ENCODE measurements around the gene RAI1. TPM values are rescaled to one million over a fixed set of nuclear protein-coding genes. Genes with fewer than 3 reads are reported as not detected.

The RAI1 gene
- total and polyA plus RNA-seq, 2 of the 8 experiments (the other 6 are each of a cell fraction or from before 2014, with no cell fraction given) = 0.39 to 1.2 TPM

- H3K56ac ChIP-seq (replicated peaks; ENCODE audit: insufficient read length, low read depth, low read length) = no peak overlapping the region
- no peak overlapping the region for H3K14ac ChIP-seq (ENCODE audit: insufficient read length)
- no peak overlapping the region for H2BK120ac ChIP-seq (replicated peaks; ENCODE audit: low read depth, low read length)
- peaks cover 2% of the 10 kb centered on the region for H3K23me2 ChIP-seq (ENCODE audit: low read depth, low read length)
- H4K91ac ChIP-seq (replicated peaks; ENCODE audit: insufficient read length, low read length) = no peak overlapping the region
- H3K79me1 ChIP-seq (ENCODE audit: low read depth, low read length) = peaks cover 31% of the 10 kb centered on the region
- H3K23ac ChIP-seq (ENCODE audit: insufficient read length) = no peak overlapping the region
- no peak overlapping the region for H3K18ac ChIP-seq (ENCODE audit: extremely low read depth, low read length)
- ChIA-PET POLR2A (ENCODE audit: partially characterized antibody) (interaction anchor here (1.1 to 24.7 kb wide), 3 partner anchors 10 to 18 kb away, joined by 4 to 532 read pairs (median 5); partner anchors contain the start of gene SREBF1), CTCF (ENCODE audit: partially characterized antibody) (interaction anchor here (0.8 to 18.1 kb wide), 7 partner anchors 7 to 100 kb away, joined by 3 to 375 read pairs (median 3); partner anchors contain the start of gene SREBF1)
- H3K79me2 ChIP-seq (ENCODE audit: control insufficient read depth in 1 of 2, insufficient read depth in 2 of 2, low read length in 2 of 2) = peaks cover 4 to 32% of the 10 kb centered on the region in 2 experiments; a peak in 3 of 4 replicates
- H3K9me3 ChIP-seq (ENCODE audit: insufficient read depth in 2 of 2, low read depth in 1 of 2, low read length in 1 of 2) = no peaks in the 10 kb centered on the region
- no peak overlapping the region for H2BK20ac ChIP-seq (ENCODE audit: low read length)
- H3K4me3 ChIP-seq (ENCODE audit: extremely low read depth in 1 of 4, insufficient read depth in 2 of 4, low read depth in 3 of 4, low read length in 4 of 4) = no peak overlapping the region
- H4K20me1 ChIP-seq (replicated peaks in 1 of 2; ENCODE audit: control insufficient read depth in 1 of 2, insufficient read depth in 2 of 2, low read length in 2 of 2) = peaks cover 36 to 54% of the 10 kb centered on the region in 2 experiments
- WGBS, 2 experiments (ENCODE audit: extremely low coverage in 1 of 2, insufficient coverage in 1 of 2, insufficient read length in 1 of 2, insufficient replicate concordance in 2 of 2, low coverage in 1 of 2, low lambda C conversion rate in 2 of 2, missing lambda C conversion rate in 1 of 2) = 89% methylated on average over 12 of the region's 12 CpGs; no CpG with 5 or more reads in 1 of the 2 experiments
- H2AFZ ChIP-seq (ENCODE audit: low read length) = no peak overlapping the region
- H3K27me3 ChIP-seq (replicated peaks in 1 of 4; ENCODE audit: control insufficient read depth in 3 of 4, extremely low read depth in 1 of 4, insufficient read depth in 3 of 4, low read length in 3 of 4) = no peaks in the 10 kb centered on the region; a peak in 1 of 7 replicates
- FAIRE-seq (no peak), DNase-seq (ENCODE audit: low read depth in 1 of 2, low spot score in 2 of 2) (no peak)
- H2BK5ac ChIP-seq (ENCODE audit: low read depth, low read length) = 0 out of 2 replicates have a peak overlapping the region, but pooled peaks have one; percentile 49
- TF ChIP-seq TAF1 (IDR thresholded peaks at IDR 0.05; ENCODE audit: low read depth, low read length) (no peak), GABPA (IDR thresholded peaks at IDR 0.05; ENCODE audit: borderline replicate concordance, insufficient read depth, low read length) (no peak), CBX8 (IDR thresholded peaks at IDR 0.05; ENCODE audit: borderline replicate concordance, low read depth, low read length) (no peak), BCL11A (IDR thresholded peaks at IDR 0.05; ENCODE audit: low read depth in 2 of 2, low read length in 2 of 2) (no peak)
- H3K9ac ChIP-seq (replicated peaks in 1 of 4; ENCODE audit: extremely low read depth in 1 of 4, low read depth in 3 of 4, low read length in 3 of 4) = no peak overlapping the region
- no peak overlapping the region for H3K4me2 ChIP-seq (ENCODE audit: insufficient read depth in 1 of 2, low read depth in 2 of 2, low read length in 2 of 2)
- H2AK5ac ChIP-seq (ENCODE audit: low read depth, low read length) = no peak overlapping the region
- H4K5ac ChIP-seq (ENCODE audit: insufficient read length, low read depth, low read length) = no peak overlapping the region
- H3K4ac ChIP-seq (replicated peaks; ENCODE audit: insufficient read length, low read depth, low read length) = no peak overlapping the region
- peaks cover 3 to 25% (median 17%) of the 10 kb centered on the region in 4 experiments for H3K4me1 ChIP-seq (replicated peaks in 1 of 4; ENCODE audit: control insufficient read depth in 3 of 4, insufficient read depth in 4 of 4, low read length in 3 of 4)
- peaks cover 23 to 55% (median 37%) of the 10 kb centered on the region in 4 experiments; a peak in 7 of 8 replicates for H3K36me3 ChIP-seq (ENCODE audit: control insufficient read depth in 2 of 4, insufficient read depth in 4 of 4, low read length in 3 of 4)
- no peak overlapping the region; the same call in 1 of the 2 replicates for H4K8ac ChIP-seq (ENCODE audit: extremely low read depth, insufficient read depth, low read length)
- H2BK12ac ChIP-seq (ENCODE audit: low read depth, low read length) = 0 out of 2 replicates have a peak overlapping the region, but pooled peaks have one; percentile 1
- H2BK15ac ChIP-seq (ENCODE audit: low read length) = no peak overlapping the region
- H3K27ac ChIP-seq (ENCODE audit: low read depth, low read length) = no peak overlapping the region
These were observed 137.9 kb downstream of the RAI1 start for GRCh38 chr17:17819111-17819510.

Data from H1 (cell line).